H7 (cell line): ENCODE data around the gene RMI1. TPM values are rescaled to one million over a fixed set of nuclear protein-coding genes. Genes with fewer than 3 reads are reported as not detected.

Experiments used
- DNase-seq: peaks from one replicate; pipeline ENCODE4 v3.0.0; 2012
- H3K27me3 ChIP-seq: 2 replicates; pipeline ENCODE4 v1.6.0; 2011; ENCODE audit warnings: mild to moderate bottlenecking, low read length; ENCODE audit not compliant: control insufficient read depth, insufficient read depth
- H3K36me3 ChIP-seq: replicated peaks from 2 replicates; pipeline ENCODE4 v1.5.1; 2011; ENCODE audit warnings: low read length; ENCODE audit not compliant: control insufficient read depth, insufficient read depth
- H3K4me3 ChIP-seq: 2 replicates; pipeline ENCODE4 v1.5.1; 2011; ENCODE audit warnings: low read depth, mild to moderate bottlenecking, control low read depth, low read length, moderate library complexity; ENCODE audit not compliant: insufficient read depth
- total RNA-seq: library from RNA; depleted of rRNA; stranded (reverse); fragments of >200 nt; shearing (Covaris generic); gene quantifications from 2 replicates; pipeline ENCODE4 v1.2.3, GENCODE V29; 2014

Gene RMI1
- total RNA-seq, 1 experiment from 2014 or later: 10.7 TPM

DNA sequence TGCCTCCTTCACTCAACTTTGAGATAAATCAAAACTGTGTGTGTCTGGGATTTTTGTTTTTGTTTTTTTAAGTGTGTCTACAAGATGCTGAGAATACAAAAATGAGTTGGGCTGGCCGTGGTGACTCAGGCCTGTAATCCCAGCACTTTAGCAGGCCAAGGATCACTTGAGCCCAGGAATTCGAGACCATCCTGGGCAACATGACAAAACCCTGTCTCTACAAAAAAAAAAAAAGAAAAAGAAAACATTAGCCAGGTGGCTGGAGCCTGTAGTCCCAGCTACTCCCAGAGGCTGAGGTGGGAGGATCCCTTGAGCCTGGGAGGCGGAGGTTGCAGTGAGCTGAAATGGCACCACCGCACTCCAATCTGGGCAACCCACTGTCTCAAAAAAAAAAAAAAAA is 21.5 kb upstream of the RMI1 start:
- Histone ChIP-seq H3K36me3 (no peaks in the 10 kb centered on the region), H3K4me3 (no peak overlapping the region), H3K27me3 (no peaks in the 10 kb centered on the region)
- no peak for DNase-seq

GRCh38 chr9:83960991-83961390 is 19.6 kb upstream of the RMI1 start:
- Histone ChIP-seq H3K4me3 (no peak overlapping the region), H3K27me3 (no peaks in the 10 kb centered on the region), H3K36me3 (no peaks in the 10 kb centered on the region)
- DNase-seq: no peak

GRCh38 chr9:83962165-83962564 is 18.4 kb upstream of the RMI1 start:
- Histone ChIP-seq H3K27me3 (no peaks in the 10 kb centered on the region), H3K4me3 (no peak overlapping the region), H3K36me3 (no peaks in the 10 kb centered on the region)
- no peak for DNase-seq

GRCh38 chr9:83964973-83965349 is 15.6 kb upstream of the RMI1 start:
- H3K4me3 ChIP-seq: no peak overlapping the region
- H3K36me3 ChIP-seq: peaks cover 5% of the 10 kb centered on the region
- H3K27me3 ChIP-seq: no peaks in the 10 kb centered on the region
- DNase-seq: no peak

GRCh38 chr9:83965350-83966208 is 15.0 kb upstream of the RMI1 start:
- Histone ChIP-seq H3K4me3 (no peak overlapping the region), H3K36me3 (peaks cover 9% of the 10 kb centered on the region), H3K27me3 (no peaks in the 10 kb centered on the region)
- no peak for DNase-seq

GRCh38 chr9:83966209-83966582 is 14.4 kb upstream of the RMI1 start:
- DNase-seq: no peak
- H3K4me3 ChIP-seq: no peak overlapping the region
- H3K27me3 ChIP-seq: no peaks in the 10 kb centered on the region
- peaks cover 12% of the 10 kb centered on the region for H3K36me3 ChIP-seq

- DNase-seq: no peak
- Histone ChIP-seq H3K27me3 (no peaks in the 10 kb centered on the region), H3K4me3 (no peak overlapping the region), H3K36me3 (peaks cover 17% of the 10 kb centered on the region)
These were observed 13.5 kb upstream of the RMI1 start for GRCh38 chr9:83967073-83967472.

- Histone ChIP-seq H3K36me3 (peaks cover 36% of the 10 kb centered on the region), H3K4me3 (no peak overlapping the region), H3K27me3 (no peaks in the 10 kb centered on the region)
- DNase-seq: no peak
These were observed 11.0 kb upstream of the RMI1 start for GRCh38 chr9:83969602-83970001.

DNA sequence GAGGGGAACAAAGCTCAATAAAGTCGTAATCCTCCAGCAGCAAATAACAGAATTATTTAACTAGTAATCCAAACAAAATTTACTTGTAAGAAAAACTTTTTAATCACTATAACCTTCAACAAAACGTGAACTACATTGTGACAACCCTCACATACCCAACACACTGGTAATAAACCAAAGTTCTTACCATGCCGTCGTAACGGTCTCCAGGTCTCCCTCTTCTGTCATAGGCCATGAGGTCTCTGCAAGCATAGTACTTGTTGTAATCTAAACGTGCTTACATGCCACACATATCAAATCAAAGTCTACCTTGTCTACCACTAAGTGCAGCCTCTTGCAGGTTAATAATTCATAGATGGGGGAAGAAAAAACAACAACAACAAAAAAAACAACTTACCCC is 9.1 kb upstream of the RMI1 start:
- peaks cover 51% of the 10 kb centered on the region for H3K36me3 ChIP-seq
- H3K4me3 ChIP-seq: no peak overlapping the region
- no peak for DNase-seq
- H3K27me3 ChIP-seq: no peaks in the 10 kb centered on the region

DNA sequence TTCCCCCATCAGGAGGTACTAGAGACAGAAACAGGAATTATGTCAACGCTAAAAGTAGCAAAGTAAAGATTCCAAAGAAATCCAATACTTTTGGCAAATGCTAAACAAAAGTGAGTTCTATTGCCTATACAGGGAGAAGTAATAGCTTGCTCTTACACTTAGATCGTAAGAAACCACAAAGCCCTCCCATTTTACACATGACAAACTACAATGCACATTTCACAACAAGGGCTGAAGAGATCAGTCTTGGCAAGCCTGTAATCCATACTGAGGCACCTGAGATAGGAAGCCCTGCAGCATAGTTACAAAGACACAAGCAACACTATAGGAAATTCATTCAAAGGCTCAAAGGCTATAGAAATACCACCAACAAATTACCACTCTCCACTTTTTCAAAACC is 8.3 kb upstream of the RMI1 start:
- no peak for DNase-seq
- Histone ChIP-seq H3K4me3 (no peak overlapping the region), H3K27me3 (no peaks in the 10 kb centered on the region), H3K36me3 (peaks cover 57% of the 10 kb centered on the region)

DNA sequence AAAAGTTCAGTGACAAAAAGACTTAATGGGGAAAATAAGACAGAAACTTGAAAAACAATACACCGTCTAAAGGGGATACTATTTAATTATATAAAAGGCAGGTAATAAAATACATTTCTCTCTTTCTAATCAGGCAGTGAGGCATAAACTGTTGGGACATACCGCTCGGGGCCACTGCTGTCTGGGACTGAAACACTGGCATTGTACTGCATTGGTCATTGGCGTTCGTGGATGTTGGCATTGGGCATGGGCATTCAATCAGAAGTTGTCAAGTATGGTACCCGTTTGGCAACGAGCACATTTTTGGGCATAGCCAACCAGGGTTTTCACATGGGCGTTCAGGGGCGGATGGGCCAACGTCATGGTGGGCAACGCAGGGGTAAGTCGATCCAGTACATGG is 5.3 kb upstream of the RMI1 start:
- H3K27me3 ChIP-seq: no peaks in the 10 kb centered on the region
- H3K4me3 ChIP-seq: no peak overlapping the region
- peaks cover 54% of the 10 kb centered on the region for H3K36me3 ChIP-seq
- no peak for DNase-seq

DNA sequence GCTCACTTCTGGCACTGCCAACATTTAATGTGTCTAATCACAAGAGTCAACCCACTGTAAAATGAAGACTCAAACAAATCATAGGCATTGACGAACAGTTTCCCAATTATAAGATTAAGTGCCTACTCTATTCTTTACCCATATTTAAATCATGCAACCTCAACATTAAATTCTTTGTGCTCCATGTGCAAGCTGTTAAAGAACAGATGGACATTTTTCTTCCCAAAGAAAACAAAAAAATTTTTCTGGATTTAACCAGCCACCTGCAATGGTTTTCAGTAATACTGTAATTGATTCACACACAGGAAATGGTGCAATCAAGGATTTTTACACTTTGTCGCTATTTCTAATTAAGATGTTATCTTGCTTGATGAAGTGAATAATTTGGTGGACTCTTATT is 4.2 kb upstream of the RMI1 start:
- H3K27me3 ChIP-seq: no peaks in the 10 kb centered on the region
- DNase-seq: no peak
- no peak overlapping the region for H3K4me3 ChIP-seq
- peaks cover 50% of the 10 kb centered on the region for H3K36me3 ChIP-seq

GRCh38 chr9:83977196-83977595 is 3.4 kb upstream of the RMI1 start:
- DNase-seq: no peak
- Histone ChIP-seq H3K36me3 (peaks cover 44% of the 10 kb centered on the region), H3K4me3 (no peak overlapping the region), H3K27me3 (no peaks in the 10 kb centered on the region)

GRCh38 chr9:83978992-83979811 is 1.4 kb upstream of the RMI1 start:
- no peaks in the 10 kb centered on the region for H3K27me3 ChIP-seq
- peak; percentile 90 for DNase-seq
- H3K36me3 ChIP-seq: peaks cover 28% of the 10 kb centered on the region
- H3K4me3 ChIP-seq: peak overlapping the region; percentile 97

GRCh38 chr9:83979812-83980394 is 702 bp upstream of the RMI1 start, which contains the start of gene HNRNPK:
TSS of gene HNRNPK (minus strand) at chr9:83980215. CDS start at chr9:83978252, 1,963 bp downstream.
- H3K36me3 ChIP-seq: peaks cover 24% of the 10 kb centered on the region
- peak; percentile 99 for DNase-seq
- H3K27me3 ChIP-seq: no peaks in the 10 kb centered on the region
- peak within 1 kb of the TSS; percentile 97 for H3K4me3 ChIP-seq
